DMS114 treated with DMSO at 0.1 percent for 48 hours (cell line): Measurements from ENCODE around the gene C17orf113.

Experiments used
- DNase-seq: peaks from one replicate; lab custom pipeline; 2025; ENCODE audit not compliant: unreplicated experiment; lab: John Stamatoyannopoulos, UW

The C17orf113 gene

GRCh38 chr17:42050393-42051012 is at the start of gene C17orf113:
C17orf113 (minus strand) TSS chr17:42050601; CDS start chr17:42043376, 7,225 bp downstream.
- DNase-seq, result peak; percentile 27

- DNase-seq, result no peak
Observed at GRCh38 chr17:42098730-42099399, 48.5 kb upstream of the C17orf113 start.

GRCh38 chr17:42097691-42098631 is 47.6 kb upstream of the C17orf113 start, which contains the start of gene ZNF385C:
ZNF385C (minus strand) TSS chr17:42098473; CDS start chr17:42063056, 35,417 bp downstream.
- DNase-seq, result no peak

- DNase-seq, result no peak
Observed at GRCh38 chr17:42096360-42097111, 46.1 kb upstream of the C17orf113 start.

- no peak for DNase-seq
Observed at GRCh38 chr17:42094375-42095069, 44.1 kb upstream of the C17orf113 start.

- DNase-seq, result no peak
Observed at GRCh38 chr17:42092939-42093338, 42.5 kb upstream of the C17orf113 start.

- DNase-seq, result no peak
Observed at GRCh38 chr17:42090964-42091790, 40.8 kb upstream of the C17orf113 start.

GRCh38 chr17:42088736-42089135 is 38.3 kb upstream of the C17orf113 start:
- no peak for DNase-seq

- no peak for DNase-seq
Observed at GRCh38 chr17:42087736-42088705, 37.6 kb upstream of the C17orf113 start.

GRCh38 chr17:42087042-42087701 is 36.8 kb upstream of the C17orf113 start:
- DNase-seq, result no peak

GRCh38 chr17:42081516-42082129 is 31.2 kb upstream of the C17orf113 start:
- DNase-seq, result no peak

GRCh38 chr17:42079541-42079940 is 29.1 kb upstream of the C17orf113 start:
- no peak for DNase-seq

- no peak for DNase-seq
Observed at GRCh38 chr17:42078396-42079043, 28.1 kb upstream of the C17orf113 start.

- no peak for DNase-seq
Observed at GRCh38 chr17:42077755-42078154, 27.4 kb upstream of the C17orf113 start.

GRCh38 chr17:42076797-42077559 is 26.6 kb upstream of the C17orf113 start:
- no peak for DNase-seq

GRCh38 chr17:42075789-42076188 is 25.4 kb upstream of the C17orf113 start:
- DNase-seq, result no peak
